SIG-M5 treated with dmso at 0.1 percent for 504 hours (cell line): Measurements from ENCODE around the gene SLC24A2.
"Not testable (repeated sequence)": the region's sequence is repeated elsewhere in the genome, so short reads cannot be mapped to it uniquely, and the experiment has no call there.

Source experiments
- DNase-seq: peaks from one replicate; lab custom pipeline; 2025; ENCODE audit not compliant: unreplicated experiment; lab: John Stamatoyannopoulos, UW

SLC24A2 gene

GRCh38 chr9:19788614-19789271, at the start of gene SLC24A2:
Gene SLC24A2 (minus strand): TSS chr9:19789037.
- no peak for DNase-seq

GRCh38 chr9:19833331-19833730, 44.5 kb upstream of the SLC24A2 start:
- DNase-seq, result not testable (repeated sequence)

GRCh38 chr9:19830796-19831195, 42.0 kb upstream of the SLC24A2 start:
- no peak for DNase-seq

- DNase-seq, result no peak
These were observed 39.8 kb upstream of the SLC24A2 start for GRCh38 chr9:19828576-19829109.

- DNase-seq, result no peak
These were observed 27.9 kb upstream of the SLC24A2 start for GRCh38 chr9:19816769-19817168.

GRCh38 chr9:19812194-19812593, 23.4 kb upstream of the SLC24A2 start:
- no peak for DNase-seq

GRCh38 chr9:19809422-19810269, 20.8 kb upstream of the SLC24A2 start:
- DNase-seq, result no peak

GRCh38 chr9:19807182-19807892, 18.5 kb upstream of the SLC24A2 start:
- no peak for DNase-seq

- no peak for DNase-seq
These were observed 15.6 kb upstream of the SLC24A2 start for GRCh38 chr9:19804431-19804830.

GRCh38 chr9:19800884-19801283, 12.0 kb upstream of the SLC24A2 start:
- no peak for DNase-seq

GRCh38 chr9:19799784-19800183, 10.9 kb upstream of the SLC24A2 start:
- DNase-seq, result no peak

GRCh38 chr9:19788152-19788551, 685 bp downstream of the SLC24A2 start:
- no peak for DNase-seq

- DNase-seq, result no peak
These were observed 1.2 kb downstream of the SLC24A2 start for GRCh38 chr9:19787672-19788071.

- DNase-seq, result no peak
These were observed 3.6 kb downstream of the SLC24A2 start for GRCh38 chr9:19785230-19785629.

GRCh38 chr9:19784136-19784535, 4.7 kb downstream of the SLC24A2 start:
- DNase-seq, result no peak

GRCh38 chr9:19783500-19783899, 5.3 kb downstream of the SLC24A2 start:
- DNase-seq, result no peak

- DNase-seq, result no peak
These were observed 6.8 kb downstream of the SLC24A2 start for GRCh38 chr9:19782005-19782404.

- no peak for DNase-seq
These were observed 7.6 kb downstream of the SLC24A2 start for GRCh38 chr9:19781240-19781639.

GRCh38 chr9:19771446-19771845, 17.4 kb downstream of the SLC24A2 start:
- DNase-seq, result no peak

- DNase-seq, result no peak
These were observed 17.9 kb downstream of the SLC24A2 start for GRCh38 chr9:19770973-19771372.

- no peak for DNase-seq
These were observed 19.6 kb downstream of the SLC24A2 start for GRCh38 chr9:19769213-19769612.

- DNase-seq, result no peak
These were observed 20.0 kb downstream of the SLC24A2 start for GRCh38 chr9:19768798-19769197.
